ENCODE measurements around the gene EGLN1.

DNA sequence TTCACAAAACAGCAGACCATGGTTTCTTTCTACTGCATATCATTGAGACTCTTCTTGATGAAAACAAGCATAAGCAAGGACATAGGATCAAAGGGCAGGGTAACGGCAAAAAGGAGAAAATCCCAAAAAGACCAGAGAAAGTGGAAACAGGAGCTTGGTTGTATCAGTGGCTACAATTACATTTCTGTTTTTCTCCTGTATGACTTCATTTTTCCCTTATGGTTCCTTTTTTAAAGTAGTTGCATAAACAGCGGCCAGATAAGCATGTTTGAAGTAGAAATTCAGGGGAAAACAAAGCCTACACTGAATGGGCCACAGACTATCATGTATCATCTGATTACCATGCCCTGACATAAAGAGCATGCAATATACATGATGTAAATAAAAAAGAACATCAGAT lies 4.6 kb downstream of the EGLN1 start:
- TF ChIP-seq POLR2AphosphoS5 (IDR thresholded peaks at IDR 0.05; ENCODE audit: low read depth) = no peak
- TF ChIP-seq, protein P1, sequence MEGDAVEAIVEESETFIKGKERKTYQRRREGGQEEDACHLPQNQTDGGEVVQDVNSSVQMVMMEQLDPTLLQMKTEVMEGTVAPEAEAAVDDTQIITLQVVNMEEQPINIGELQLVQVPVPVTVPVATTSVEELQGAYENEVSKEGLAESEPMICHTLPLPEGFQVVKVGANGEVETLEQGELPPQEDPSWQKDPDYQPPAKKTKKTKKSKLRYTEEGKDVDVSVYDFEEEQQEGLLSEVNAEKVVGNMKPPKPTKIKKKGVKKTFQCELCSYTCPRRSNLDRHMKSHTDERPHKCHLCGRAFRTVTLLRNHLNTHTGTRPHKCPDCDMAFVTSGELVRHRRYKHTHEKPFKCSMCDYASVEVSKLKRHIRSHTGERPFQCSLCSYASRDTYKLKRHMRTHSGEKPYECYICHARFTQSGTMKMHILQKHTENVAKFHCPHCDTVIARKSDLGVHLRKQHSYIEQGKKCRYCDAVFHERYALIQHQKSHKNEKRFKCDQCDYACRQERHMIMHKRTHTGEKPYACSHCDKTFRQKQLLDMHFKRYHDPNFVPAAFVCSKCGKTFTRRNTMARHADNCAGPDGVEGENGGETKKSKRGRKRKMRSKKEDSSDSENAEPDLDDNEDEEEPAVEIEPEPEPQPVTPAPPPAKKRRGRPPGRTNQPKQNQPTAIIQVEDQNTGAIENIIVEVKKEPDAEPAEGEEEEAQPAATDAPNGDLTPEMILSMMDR (conservative IDR thresholded peaks at IDR 0.05; ENCODE audit: low read depth in 2 of 2) = no peak
- TF ChIP-seq EZH2 (IDR thresholded peaks at IDR 0.05; ENCODE audit: low read depth, unreplicated experiment) = no peak
- TF ChIP-seq CREB1 (CRISPR knock-in tag; IDR thresholded peaks at IDR 0.05; ENCODE audit: low read depth) = no peak
- TF ChIP-seq NANOG (IDR thresholded peaks at IDR 0.05; ENCODE audit: borderline replicate concordance) = no peak
- TF ChIP-seq JUNB (IDR thresholded peaks at IDR 0.05; ENCODE audit: unreplicated experiment) = no peak
- TF ChIP-seq ZNF331 (CRISPR knock-in tag; IDR thresholded peaks at IDR 0.05; ENCODE audit: low read depth) = no peak
- TF ChIP-seq REST (IDR thresholded peaks at IDR 0.05; ENCODE audit: unreplicated experiment) = no peak
- TF ChIP-seq EZH2phosphoT487 (IDR thresholded peaks at IDR 0.05; ENCODE audit: unreplicated experiment) = no peak
- TF ChIP-seq, protein P2, sequence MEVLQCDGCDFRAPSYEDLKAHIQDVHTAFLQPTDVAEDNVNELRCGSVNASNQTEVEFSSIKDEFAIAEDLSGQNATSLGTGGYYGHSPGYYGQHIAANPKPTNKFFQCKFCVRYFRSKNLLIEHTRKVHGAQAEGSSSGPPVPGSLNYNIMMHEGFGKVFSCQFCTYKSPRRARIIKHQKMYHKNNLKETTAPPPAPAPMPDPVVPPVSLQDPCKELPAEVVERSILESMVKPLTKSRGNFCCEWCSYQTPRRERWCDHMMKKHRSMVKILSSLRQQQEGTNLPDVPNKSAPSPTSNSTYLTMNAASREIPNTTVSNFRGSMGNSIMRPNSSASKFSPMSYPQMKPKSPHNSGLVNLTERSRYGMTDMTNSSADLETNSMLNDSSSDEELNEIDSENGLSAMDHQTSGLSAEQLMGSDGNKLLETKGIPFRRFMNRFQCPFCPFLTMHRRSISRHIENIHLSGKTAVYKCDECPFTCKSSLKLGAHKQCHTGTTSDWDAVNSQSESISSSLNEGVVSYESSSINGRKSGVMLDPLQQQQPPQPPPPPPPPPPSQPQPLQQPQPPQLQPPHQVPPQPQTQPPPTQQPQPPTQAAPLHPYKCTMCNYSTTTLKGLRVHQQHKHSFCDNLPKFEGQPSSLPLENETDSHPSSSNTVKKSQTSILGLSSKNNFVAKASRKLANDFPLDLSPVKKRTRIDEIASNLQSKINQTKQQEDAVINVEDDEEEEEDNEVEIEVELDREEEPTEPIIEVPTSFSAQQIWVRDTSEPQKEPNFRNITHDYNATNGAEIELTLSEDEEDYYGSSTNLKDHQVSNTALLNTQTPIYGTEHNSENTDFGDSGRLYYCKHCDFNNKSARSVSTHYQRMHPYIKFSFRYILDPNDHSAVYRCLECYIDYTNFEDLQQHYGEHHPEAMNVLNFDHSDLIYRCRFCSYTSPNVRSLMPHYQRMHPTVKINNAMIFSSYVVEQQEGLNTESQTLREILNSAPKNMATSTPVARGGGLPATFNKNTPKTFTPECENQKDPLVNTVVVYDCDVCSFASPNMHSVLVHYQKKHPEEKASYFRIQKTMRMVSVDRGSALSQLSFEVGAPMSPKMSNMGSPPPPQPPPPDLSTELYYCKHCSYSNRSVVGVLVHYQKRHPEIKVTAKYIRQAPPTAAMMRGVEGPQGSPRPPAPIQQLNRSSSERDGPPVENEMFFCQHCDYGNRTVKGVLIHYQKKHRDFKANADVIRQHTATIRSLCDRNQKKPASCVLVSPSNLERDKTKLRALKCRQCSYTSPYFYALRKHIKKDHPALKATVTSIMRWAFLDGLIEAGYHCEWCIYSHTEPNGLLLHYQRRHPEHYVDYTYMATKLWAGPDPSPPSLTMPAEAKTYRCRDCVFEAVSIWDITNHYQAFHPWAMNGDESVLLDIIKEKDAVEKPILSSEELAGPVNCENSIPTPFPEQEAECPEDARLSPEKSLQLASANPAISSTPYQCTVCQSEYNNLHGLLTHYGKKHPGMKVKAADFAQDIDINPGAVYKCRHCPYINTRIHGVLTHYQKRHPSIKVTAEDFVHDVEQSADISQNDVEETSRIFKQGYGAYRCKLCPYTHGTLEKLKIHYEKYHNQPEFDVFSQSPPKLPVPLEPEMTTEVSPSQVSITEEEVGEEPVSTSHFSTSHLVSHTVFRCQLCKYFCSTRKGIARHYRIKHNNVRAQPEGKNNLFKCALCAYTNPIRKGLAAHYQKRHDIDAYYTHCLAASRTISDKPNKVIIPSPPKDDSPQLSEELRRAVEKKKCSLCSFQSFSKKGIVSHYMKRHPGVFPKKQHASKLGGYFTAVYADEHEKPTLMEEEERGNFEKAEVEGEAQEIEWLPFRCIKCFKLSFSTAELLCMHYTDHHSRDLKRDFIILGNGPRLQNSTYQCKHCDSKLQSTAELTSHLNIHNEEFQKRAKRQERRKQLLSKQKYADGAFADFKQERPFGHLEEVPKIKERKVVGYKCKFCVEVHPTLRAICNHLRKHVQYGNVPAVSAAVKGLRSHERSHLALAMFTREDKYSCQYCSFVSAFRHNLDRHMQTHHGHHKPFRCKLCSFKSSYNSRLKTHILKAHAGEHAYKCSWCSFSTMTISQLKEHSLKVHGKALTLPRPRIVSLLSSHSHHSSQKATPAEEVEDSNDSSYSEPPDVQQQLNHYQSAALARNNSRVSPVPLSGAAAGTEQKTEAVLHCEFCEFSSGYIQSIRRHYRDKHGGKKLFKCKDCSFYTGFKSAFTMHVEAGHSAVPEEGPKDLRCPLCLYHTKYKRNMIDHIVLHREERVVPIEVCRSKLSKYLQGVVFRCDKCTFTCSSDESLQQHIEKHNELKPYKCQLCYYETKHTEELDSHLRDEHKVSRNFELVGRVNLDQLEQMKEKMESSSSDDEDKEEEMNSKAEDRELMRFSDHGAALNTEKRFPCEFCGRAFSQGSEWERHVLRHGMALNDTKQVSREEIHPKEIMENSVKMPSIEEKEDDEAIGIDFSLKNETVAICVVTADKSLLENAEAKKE (CRISPR knock-in tag; IDR thresholded peaks at IDR 0.05) = no peak
- TF ChIP-seq, protein P3, sequence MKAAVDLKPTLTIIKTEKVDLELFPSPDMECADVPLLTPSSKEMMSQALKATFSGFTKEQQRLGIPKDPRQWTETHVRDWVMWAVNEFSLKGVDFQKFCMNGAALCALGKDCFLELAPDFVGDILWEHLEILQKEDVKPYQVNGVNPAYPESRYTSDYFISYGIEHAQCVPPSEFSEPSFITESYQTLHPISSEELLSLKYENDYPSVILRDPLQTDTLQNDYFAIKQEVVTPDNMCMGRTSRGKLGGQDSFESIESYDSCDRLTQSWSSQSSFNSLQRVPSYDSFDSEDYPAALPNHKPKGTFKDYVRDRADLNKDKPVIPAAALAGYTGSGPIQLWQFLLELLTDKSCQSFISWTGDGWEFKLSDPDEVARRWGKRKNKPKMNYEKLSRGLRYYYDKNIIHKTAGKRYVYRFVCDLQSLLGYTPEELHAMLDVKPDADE (IDR thresholded peaks at IDR 0.05) = no peak
